HEK293 (cell line): Measurements from ENCODE around the gene ZNF606.
A peak's percentile ranks its signal among the peaks of the same experiment; 100 is the strongest.

Source experiments
- CTCF ChIP-seq: fragments of 450-650 bp; formaldehyde crosslinking; IDR thresholded peaks from 2 replicates; pipeline ENCODE4 v1.5.1; 2016; ENCODE audit warnings: missing biosample characterization, missing genetic modification characterization
- FEZF1 ChIP-seq: fragments of 450-650 bp; formaldehyde crosslinking; IDR thresholded peaks from 2 replicates; pipeline ENCODE4 v1.5.1; 2016; ENCODE audit warnings: missing biosample characterization, missing genetic modification characterization
- IKZF3 ChIP-seq: fragments of 450-650 bp; IDR thresholded peaks from 2 replicates; pipeline ENCODE4 v1.5.0; 2018; ENCODE audit warnings: missing biosample characterization, mild to moderate bottlenecking, missing genetic modification characterization, moderate library complexity
- PRDM2 ChIP-seq: fragments of 450-650 bp; formaldehyde crosslinking; IDR thresholded peaks from 2 replicates; pipeline ENCODE4 v1.5.1; 2016; ENCODE audit warnings: missing biosample characterization, missing genetic modification characterization, borderline replicate concordance
- WT1 ChIP-seq: fragments of 450-650 bp; formaldehyde crosslinking; IDR thresholded peaks from 2 replicates; pipeline ENCODE4 v1.5.1; 2016; ENCODE audit warnings: missing biosample characterization, missing genetic modification characterization
- ZBTB11 ChIP-seq: fragments of 450-650 bp; formaldehyde crosslinking; conservative IDR thresholded peaks from 2 replicates; pipeline ENCODE4 v1.5.1; 2016; ENCODE audit warnings: low read depth, missing biosample characterization, missing genetic modification characterization
- ZBTB20 ChIP-seq: fragments of 450-650 bp; formaldehyde crosslinking; IDR thresholded peaks from 2 replicates; pipeline ENCODE4 v1.5.1; 2016; ENCODE audit warnings: missing biosample characterization, missing genetic modification characterization
- ZBTB7A ChIP-seq: fragments of 450-650 bp; formaldehyde crosslinking; IDR thresholded peaks from 2 replicates; pipeline ENCODE4 v1.5.1; 2016; ENCODE audit warnings: low read depth, missing biosample characterization, missing genetic modification characterization
- ZFHX2 ChIP-seq: fragments of 450-650 bp; formaldehyde crosslinking; conservative IDR thresholded peaks from 2 replicates; pipeline ENCODE4 v1.5.1; 2016; ENCODE audit warnings: missing biosample characterization, missing genetic modification characterization
- ZFP41 ChIP-seq: fragments of 450-650 bp; formaldehyde crosslinking; IDR thresholded peaks from 2 replicates; pipeline ENCODE4 v1.5.1; 2016; ENCODE audit warnings: missing biosample characterization, missing genetic modification characterization, borderline replicate concordance
- ZFP69B ChIP-seq: fragments of 450-650 bp; formaldehyde crosslinking; IDR thresholded peaks from 2 replicates; pipeline ENCODE4 v1.5.1; 2016; ENCODE audit warnings: missing biosample characterization, missing genetic modification characterization
- ZNF157 ChIP-seq: fragments of 450-650 bp; formaldehyde crosslinking; IDR thresholded peaks from 2 replicates; pipeline ENCODE4 v1.5.1; 2016; ENCODE audit warnings: missing biosample characterization, missing genetic modification characterization
- ZNF16 ChIP-seq: fragments of 450-650 bp; formaldehyde crosslinking; IDR thresholded peaks from 2 replicates; pipeline ENCODE4 v1.5.1; 2016; ENCODE audit warnings: low read depth, missing biosample characterization, missing genetic modification characterization
- ZNF354C ChIP-seq: fragments of 450-650 bp; formaldehyde crosslinking; IDR thresholded peaks from 2 replicates; pipeline ENCODE4 v1.5.1; 2016; ENCODE audit warnings: missing biosample characterization, missing genetic modification characterization, low read depth, borderline replicate concordance
- ZNF362 ChIP-seq: fragments of 450-650 bp; formaldehyde crosslinking; IDR thresholded peaks from 2 replicates; pipeline ENCODE4 v1.5.1; 2016; ENCODE audit warnings: missing biosample characterization, missing genetic modification characterization
- ZNF37A ChIP-seq: fragments of 450-650 bp; IDR thresholded peaks from 2 replicates; pipeline ENCODE4 v1.5.1; 2018; ENCODE audit warnings: missing biosample characterization, missing genetic modification characterization
- ZNF426 ChIP-seq: fragments of 450-650 bp; formaldehyde crosslinking; IDR thresholded peaks from 2 replicates; pipeline ENCODE4 v1.5.1; 2017; ENCODE audit warnings: missing biosample characterization, missing genetic modification characterization, mild to moderate bottlenecking, inconsistent platforms, moderate library complexity
- ZNF473 ChIP-seq: fragments of 450-650 bp; formaldehyde crosslinking; IDR thresholded peaks from 2 replicates; pipeline ENCODE4 v1.5.1; 2017; ENCODE audit warnings: missing biosample characterization, missing genetic modification characterization
- ZNF513 ChIP-seq: fragments of 450-650 bp; IDR thresholded peaks from 2 replicates; pipeline ENCODE4 v1.5.1; 2018; ENCODE audit warnings: missing biosample characterization, missing genetic modification characterization
- ZNF560 ChIP-seq: fragments of 450-650 bp; formaldehyde crosslinking; IDR thresholded peaks from 2 replicates; pipeline ENCODE4 v1.5.1; 2017; ENCODE audit warnings: missing biosample characterization, missing genetic modification characterization, borderline replicate concordance
- ZNF658 ChIP-seq: fragments of 450-650 bp; formaldehyde crosslinking; IDR thresholded peaks from 2 replicates; pipeline ENCODE4; 2016; ENCODE audit warnings: missing biosample characterization, missing genetic modification characterization
- ZNF660 ChIP-seq: fragments of 450-650 bp; IDR thresholded peaks from 2 replicates; pipeline ENCODE4 v1.5.1; 2018; ENCODE audit warnings: missing biosample characterization, mild to moderate bottlenecking, missing genetic modification characterization
- ZNF791 ChIP-seq: fragments of 450-650 bp; formaldehyde crosslinking; IDR thresholded peaks from 2 replicates; pipeline ENCODE4 v1.5.1; 2016; ENCODE audit warnings: missing biosample characterization, missing genetic modification characterization
- ZNF830 ChIP-seq: fragments of 450-650 bp; IDR thresholded peaks from 2 replicates; pipeline ENCODE4 v1.5.0; 2018; ENCODE audit warnings: missing biosample characterization, missing genetic modification characterization, low read depth, mild to moderate bottlenecking, moderate library complexity
- ZNF837 ChIP-seq: fragments of 450-650 bp; formaldehyde crosslinking; IDR thresholded peaks from 2 replicates; pipeline ENCODE4 v1.5.1; 2016; ENCODE audit warnings: missing biosample characterization, missing genetic modification characterization
- ZNF843 ChIP-seq: fragments of 450-650 bp; formaldehyde crosslinking; IDR thresholded peaks from 2 replicates; pipeline ENCODE4 v1.5.1; 2016; ENCODE audit warnings: missing biosample characterization, missing genetic modification characterization

Gene ZNF606

GRCh38 chr19:58002384-58003173 is at the start of gene ZNF606 (continued):
- TF ChIP-seq CTCF (no peak), ZNF354C (tag by site-specific recombination) (no peak), ZFHX2 (tag by site-specific recombination) (no peak), ZNF830 (no peak), FEZF1 (tag by site-specific recombination) (no peak), ZNF560 (tag by site-specific recombination) (no peak), ZNF837 (no peak), ZNF426 (tag by site-specific recombination) (no peak), ZNF513 (tag by site-specific recombination) (no peak), ZBTB20 (tag by site-specific recombination) (peak; percentile 58; the same call in 1 of the 2 replicates), ZBTB11 (peak; percentile 95), ZFP69B (peak; percentile 42; the same call in 1 of the 2 replicates), ZNF660 (no peak; the same call in none of the 2 replicates), ZNF658 (tag by site-specific recombination) (no peak), ZNF791 (tag by site-specific recombination) (no peak), IKZF3 (tag by site-specific recombination) (no peak), ZBTB7A (tag by site-specific recombination) (0 out of 2 replicates have a peak, but pooled peaks have one; percentile 16), WT1 (tag by site-specific recombination) (no peak), ZNF157 (tag by site-specific recombination) (no peak), ZNF362 (tag by site-specific recombination) (no peak), ZNF843 (tag by site-specific recombination) (0 out of 2 replicates have a peak, but pooled peaks have one; percentile 34), PRDM2 (tag by site-specific recombination) (0 out of 2 replicates have a peak, but pooled peaks have one; percentile 69), ZFP41 (no peak), ZNF473 (tag by site-specific recombination) (no peak), ZNF37A (tag by site-specific recombination) (no peak), ZNF16 (tag by site-specific recombination) (no peak)
